Measurements from ENCODE around the gene PRDM2. TPM values are rescaled to one million over a fixed set of nuclear protein-coding genes. Genes with fewer than 3 reads are reported as not detected.

The PRDM2 gene
- total RNA-seq, 1 donor from 2014 or later, result 46.7 TPM

- Histone ChIP-seq H3K27ac (no peak overlapping the region), H3K4me1 (no peaks in the 10 kb centered on the region), H3K36me3 (peaks cover 73% of the 10 kb centered on the region), H3K9me3 (no peaks in the 10 kb centered on the region), H3K4me3 (no peak overlapping the region), H3K27me3 (no peaks in the 10 kb centered on the region)
- intact Hi-C loops (cut with DNase I), result no loop called here
- ATAC-seq (no peak), DNase-seq (no peak)
- TF ChIP-seq CTCF (IDR thresholded peaks at IDR 0.05), result no peak
Measured at GRCh38 chr1:13775916-13776315, 75.9 kb downstream of the PRDM2 start.

GRCh38 chr1:13778431-13778830 is 78.4 kb downstream of the PRDM2 start:
- peaks cover 79% of the 10 kb centered on the region for H3K36me3 ChIP-seq
- DNase-seq (no peak), ATAC-seq (no peak)
- H3K4me3 ChIP-seq, result no peak overlapping the region
- TF ChIP-seq CTCF (IDR thresholded peaks at IDR 0.05), result no peak
- intact Hi-C loops (cut with DNase I), result no loop called here
- no peaks in the 10 kb centered on the region for H3K27me3 ChIP-seq
- no peak overlapping the region for H3K27ac ChIP-seq
- no peaks in the 10 kb centered on the region for H3K9me3 ChIP-seq
- H3K4me1 ChIP-seq, result no peaks in the 10 kb centered on the region

- peaks cover 70% of the 10 kb centered on the region for H3K36me3 ChIP-seq
- no peaks in the 10 kb centered on the region for H3K9me3 ChIP-seq
- no peak for DNase-seq
- H3K4me1 ChIP-seq, result no peaks in the 10 kb centered on the region
- H3K27me3 ChIP-seq, result no peaks in the 10 kb centered on the region
- no peak overlapping the region for H3K4me3 ChIP-seq
- H3K27ac ChIP-seq, result no peak overlapping the region
- no peak for TF ChIP-seq CTCF (IDR thresholded peaks at IDR 0.05)
- ATAC-seq, result no peak
- intact Hi-C loops (cut with DNase I), result no loop called here
Measured at GRCh38 chr1:13779930-13780329, 79.9 kb downstream of the PRDM2 start.

GRCh38 chr1:13780780-13781179 is 80.8 kb downstream of the PRDM2 start:
- Histone ChIP-seq H3K4me1 (no peaks in the 10 kb centered on the region), H3K27me3 (no peaks in the 10 kb centered on the region), H3K27ac (no peak overlapping the region), H3K9me3 (no peaks in the 10 kb centered on the region), H3K36me3 (peaks cover 63% of the 10 kb centered on the region), H3K4me3 (no peak overlapping the region)
- intact Hi-C loops (cut with DNase I), result no loop called here
- ATAC-seq (no peak), DNase-seq (no peak)
- no peak for TF ChIP-seq CTCF (IDR thresholded peaks at IDR 0.05)

- DNase-seq (no peak), ATAC-seq (no peak)
- intact Hi-C loops (cut with DNase I), result no loop called here
- peaks cover 60% of the 10 kb centered on the region for H3K36me3 ChIP-seq
- no peak overlapping the region for H3K27ac ChIP-seq
- no peaks in the 10 kb centered on the region for H3K4me1 ChIP-seq
- no peak for TF ChIP-seq CTCF (IDR thresholded peaks at IDR 0.05)
- H3K9me3 ChIP-seq, result no peaks in the 10 kb centered on the region
- no peak overlapping the region for H3K4me3 ChIP-seq
- no peaks in the 10 kb centered on the region for H3K27me3 ChIP-seq
Measured at GRCh38 chr1:13781228-13781627, 81.2 kb downstream of the PRDM2 start.

Measured in upper lobe of right lung (tissue), 1 donor.